OCI-M1 (cell line): ENCODE measurements around the gene MBD6.

ENCODE experiments used
- DNase-seq: peaks from one replicate; lab custom pipeline; 2025; lab: John Stamatoyannopoulos, UW

The MBD6 gene

DNA sequence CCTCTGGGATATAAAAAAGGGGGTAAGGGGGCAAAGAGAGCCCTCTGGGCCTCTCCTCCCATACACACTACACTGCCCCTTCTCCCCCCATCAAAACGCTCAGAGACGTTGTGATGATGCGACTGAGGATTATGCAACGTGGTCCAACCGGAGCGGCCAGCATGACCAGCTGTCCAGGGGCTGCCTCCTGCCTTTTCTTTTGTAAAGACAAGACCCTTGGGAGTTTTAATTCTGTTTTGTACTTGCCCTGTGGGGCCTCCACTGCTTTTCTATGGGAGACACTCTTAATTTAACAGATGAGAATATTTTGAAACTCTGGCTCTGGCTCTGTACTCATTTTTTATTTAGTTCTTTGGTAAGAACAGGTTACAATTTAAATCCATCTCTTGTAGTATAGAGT lies 7.2 kb downstream of the MBD6 start:
- no peak for DNase-seq

DNA sequence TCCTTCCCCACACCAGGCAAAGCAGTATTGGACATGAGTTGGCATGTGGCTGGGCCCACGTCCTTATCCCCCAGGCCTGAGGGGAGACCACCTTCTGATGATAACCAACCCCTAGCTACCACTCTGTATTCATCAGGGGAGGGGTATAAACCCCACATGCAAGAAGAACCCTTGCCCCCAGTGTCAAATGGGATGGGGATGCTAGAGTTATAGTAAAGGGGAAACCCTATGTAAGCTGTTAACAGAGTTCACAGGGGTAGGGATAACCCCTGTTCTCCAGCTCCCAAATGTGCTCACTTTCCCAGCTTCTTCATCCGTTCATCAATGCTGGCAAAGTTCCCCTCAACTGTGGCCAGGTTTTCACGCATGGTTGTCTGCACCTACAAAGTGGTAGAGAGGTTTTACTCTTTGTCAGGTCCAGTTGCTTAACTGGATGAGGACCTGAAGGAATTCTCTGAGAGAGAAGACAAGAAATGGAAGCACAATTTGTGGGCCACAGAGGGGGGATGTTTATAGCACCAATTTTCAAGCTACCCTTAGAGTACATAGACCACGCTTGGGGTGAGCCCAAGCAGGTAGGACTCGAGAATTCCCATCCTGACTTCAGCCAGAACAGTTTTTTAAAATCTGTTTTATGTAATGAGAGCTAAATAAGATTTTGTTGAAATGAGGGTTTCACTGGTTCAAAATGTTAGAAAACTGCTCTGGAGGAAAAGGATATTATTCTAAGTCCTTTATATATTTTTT lies 7.9 kb downstream of the MBD6 start:
- DNase-seq, result no peak

GRCh38 chr12:57531836-57532235 lies 9.2 kb downstream of the MBD6 start:
- no peak for DNase-seq

DNA sequence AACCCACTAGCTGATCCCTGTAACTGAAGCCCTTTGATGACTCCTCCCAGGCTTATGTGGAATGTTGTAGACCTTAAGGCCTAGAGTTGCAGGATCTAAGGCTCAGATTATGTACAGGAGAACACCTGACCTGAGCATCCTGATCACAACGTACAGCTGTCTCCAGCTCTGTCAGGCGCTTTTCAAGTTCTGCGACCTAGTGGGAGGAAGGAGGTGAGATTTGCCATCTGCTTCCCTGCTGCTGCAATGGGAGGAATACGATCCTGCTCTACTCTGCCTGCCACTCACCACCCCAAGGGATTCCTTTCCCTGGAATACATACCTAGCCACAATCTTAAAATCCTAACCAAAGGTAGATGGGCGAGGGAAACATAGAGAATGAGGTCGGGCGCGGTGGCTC lies 10.5 kb downstream of the MBD6 start:
- no peak for DNase-seq

GRCh38 chr12:57534250-57534649 lies 11.6 kb downstream of the MBD6 start:
- DNase-seq, result no peak

DNA sequence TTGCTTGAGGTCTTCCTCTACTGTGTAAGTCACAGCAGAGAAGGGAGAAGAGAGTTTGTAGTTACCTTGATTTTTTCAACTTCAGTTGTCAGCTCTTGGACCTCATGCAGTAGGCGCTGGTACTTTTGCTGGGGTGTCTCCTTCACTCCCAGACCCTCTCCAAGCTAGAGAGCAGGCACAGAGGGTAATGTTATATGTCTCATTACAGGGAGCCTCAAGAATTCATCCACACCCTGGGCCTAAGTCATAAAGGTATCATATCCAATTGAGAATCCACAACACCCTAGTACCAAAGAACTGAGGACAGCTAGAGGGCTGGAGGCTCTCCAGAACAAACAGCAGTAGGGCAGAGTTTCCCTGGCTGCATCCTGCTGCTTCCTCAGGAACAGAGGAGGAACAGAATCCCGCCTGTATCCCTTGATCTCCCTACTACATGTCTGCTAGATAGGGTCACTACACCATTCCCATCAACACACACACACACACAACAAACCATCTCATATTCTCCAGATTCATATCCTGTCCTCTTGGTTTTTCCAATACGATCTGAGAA lies 12.4 kb downstream of the MBD6 start:
- DNase-seq, result no peak

DNA sequence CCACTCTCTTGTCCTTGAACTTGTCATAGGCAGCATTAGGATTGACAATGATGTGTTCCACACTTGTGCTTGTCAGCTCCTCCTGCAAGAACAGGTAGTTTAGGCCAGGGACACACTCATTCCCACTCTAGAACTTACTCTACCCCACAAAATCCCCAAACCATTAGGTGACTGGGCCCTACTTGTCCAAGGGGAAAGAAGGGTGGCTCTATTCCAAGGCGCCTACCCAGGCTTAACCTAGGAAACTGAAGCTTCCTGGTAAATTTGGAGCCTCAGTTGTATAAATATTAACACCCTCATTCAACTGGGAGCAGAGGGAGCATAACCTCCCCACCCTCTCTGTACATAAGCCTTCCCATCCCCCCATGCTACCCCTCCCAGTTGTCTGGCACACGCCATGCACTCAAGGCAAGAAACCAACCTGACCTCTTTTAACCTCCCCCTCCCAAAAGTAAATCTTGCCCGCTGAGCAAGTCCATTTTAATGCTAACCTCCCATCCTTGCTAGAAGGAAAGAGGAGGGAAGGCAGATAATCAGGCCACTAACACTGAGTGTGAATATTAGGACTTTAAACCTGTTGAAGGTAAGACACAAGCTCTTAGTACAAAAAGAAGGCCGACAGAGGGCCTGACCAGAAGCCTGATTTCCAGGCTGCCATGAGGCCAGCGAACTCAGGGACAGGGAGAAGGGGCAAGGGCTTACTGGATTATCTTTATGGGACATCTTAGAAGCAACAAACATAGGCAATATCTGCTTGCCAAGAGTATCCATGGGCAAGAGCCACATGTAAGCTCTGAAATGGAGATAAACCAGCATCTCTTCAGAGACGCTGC lies 13.4 kb downstream of the MBD6 start:
- DNase-seq, result no peak

- no peak for DNase-seq
Measured at GRCh38 chr12:57536597-57536942, 13.9 kb downstream of the MBD6 start.

DNA sequence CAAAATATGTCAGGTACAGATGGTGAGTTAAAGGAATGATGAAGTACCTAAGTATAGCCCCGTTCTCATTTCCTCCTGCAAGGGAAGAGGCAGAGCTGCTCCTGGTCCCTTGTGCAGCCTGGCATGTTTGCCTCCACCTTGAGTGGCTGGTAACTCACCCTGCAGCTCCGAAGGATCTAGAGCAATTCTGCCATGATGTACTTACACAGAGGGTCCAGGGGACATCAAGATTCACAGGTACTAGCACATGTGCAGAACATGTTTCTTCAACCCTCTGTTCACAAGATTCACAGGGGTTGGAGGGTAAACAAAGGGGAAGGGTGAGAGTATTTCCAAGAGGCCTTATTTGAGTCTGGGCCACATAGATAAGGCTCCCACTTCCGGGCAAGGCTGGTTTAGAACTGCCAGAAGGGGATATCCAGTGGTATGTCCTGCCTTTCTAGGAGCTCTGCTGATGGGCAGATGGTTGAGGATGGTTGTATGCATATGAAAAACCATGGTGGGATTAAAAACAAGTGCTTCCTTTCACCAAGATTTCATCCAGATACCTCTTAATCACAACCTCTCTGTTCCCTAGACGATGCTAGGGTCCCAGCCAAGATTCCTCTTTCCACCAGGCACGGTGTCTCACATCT lies 16.6 kb downstream of the MBD6 start:
- DNase-seq, result peak; percentile 97

DNA sequence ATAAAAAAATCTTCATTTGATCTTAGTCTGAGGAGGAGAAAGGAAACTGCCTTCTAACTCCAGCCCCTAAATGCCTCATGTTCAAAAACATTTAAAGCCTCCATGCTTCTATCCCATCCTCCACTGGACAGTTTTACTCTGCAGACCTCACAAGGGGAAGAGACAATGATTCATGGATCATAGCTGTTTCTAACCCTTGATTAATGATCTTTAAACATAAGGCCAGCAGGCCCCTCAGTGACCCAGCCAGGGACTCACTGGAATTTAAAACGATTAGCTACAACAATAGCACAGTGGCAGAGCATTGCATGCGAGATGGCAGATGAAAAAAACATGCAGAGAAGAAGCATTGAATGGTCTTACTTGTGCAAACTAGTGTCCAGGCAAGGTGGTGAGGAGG lies 18.4 kb downstream of the MBD6 start:
- peak; percentile 24 for DNase-seq

DNA sequence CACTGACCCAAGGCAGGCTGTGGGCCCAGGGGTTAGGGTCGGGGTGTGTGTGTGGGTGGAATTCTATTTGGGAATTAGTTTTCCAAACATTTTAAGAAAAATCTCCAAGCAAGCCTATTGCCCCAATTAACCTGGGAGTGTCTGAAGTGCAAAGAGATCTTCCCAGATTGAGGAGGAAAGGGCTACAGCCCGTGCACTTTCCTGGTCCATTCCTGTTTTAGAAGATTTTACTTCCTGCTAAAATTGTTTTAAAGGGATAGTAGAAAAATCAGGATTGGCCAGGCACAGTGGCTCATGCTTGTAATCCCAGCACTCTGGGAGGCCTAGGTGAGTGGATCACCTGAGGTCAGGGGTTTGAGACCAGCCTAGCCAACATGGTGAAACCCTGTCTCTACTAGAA lies 19.1 kb downstream of the MBD6 start:
- DNase-seq, result no peak

DNA sequence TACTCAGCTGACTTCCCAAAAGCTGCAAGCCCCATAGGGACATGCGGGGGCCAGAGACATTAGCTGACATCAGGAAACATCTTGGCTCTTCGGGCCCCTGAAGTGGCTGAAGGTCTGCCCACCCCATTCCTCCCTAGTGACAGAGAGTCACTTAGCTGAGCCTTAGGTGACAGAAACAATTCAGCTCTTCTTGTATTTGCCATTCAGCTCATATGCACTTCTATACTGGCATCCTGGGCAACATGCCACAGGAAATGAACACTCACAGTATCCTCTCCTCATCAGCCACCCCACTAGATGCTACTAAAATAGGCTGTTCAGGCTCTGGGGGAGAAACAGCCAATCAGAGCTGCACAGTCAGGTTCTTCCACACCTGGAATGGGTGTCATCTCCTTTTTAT lies 21.0 kb downstream of the MBD6 start:
- DNase-seq, result no peak

GRCh38 chr12:57545809-57546437 lies 23.3 kb downstream of the MBD6 start:
- DNase-seq, result no peak

GRCh38 chr12:57546438-57547287 lies 24.0 kb downstream of the MBD6 start, which contains the start of gene DCTN2:
Gene DCTN2 (minus strand): TSS chr12:57547192. CDS start chr12:57547063, 129 bp downstream.
- peak; percentile 99 for DNase-seq

- no peak for DNase-seq
Measured at GRCh38 chr12:57547288-57548012, 24.8 kb downstream of the MBD6 start.

- no peak for DNase-seq
Measured at GRCh38 chr12:57548013-57548315, 25.3 kb downstream of the MBD6 start.

- DNase-seq, result peak; percentile 53
Measured at GRCh38 chr12:57548488-57548887, 25.9 kb downstream of the MBD6 start.

GRCh38 chr12:57549203-57549908 lies 26.7 kb downstream of the MBD6 start:
- DNase-seq, result no peak

DNA sequence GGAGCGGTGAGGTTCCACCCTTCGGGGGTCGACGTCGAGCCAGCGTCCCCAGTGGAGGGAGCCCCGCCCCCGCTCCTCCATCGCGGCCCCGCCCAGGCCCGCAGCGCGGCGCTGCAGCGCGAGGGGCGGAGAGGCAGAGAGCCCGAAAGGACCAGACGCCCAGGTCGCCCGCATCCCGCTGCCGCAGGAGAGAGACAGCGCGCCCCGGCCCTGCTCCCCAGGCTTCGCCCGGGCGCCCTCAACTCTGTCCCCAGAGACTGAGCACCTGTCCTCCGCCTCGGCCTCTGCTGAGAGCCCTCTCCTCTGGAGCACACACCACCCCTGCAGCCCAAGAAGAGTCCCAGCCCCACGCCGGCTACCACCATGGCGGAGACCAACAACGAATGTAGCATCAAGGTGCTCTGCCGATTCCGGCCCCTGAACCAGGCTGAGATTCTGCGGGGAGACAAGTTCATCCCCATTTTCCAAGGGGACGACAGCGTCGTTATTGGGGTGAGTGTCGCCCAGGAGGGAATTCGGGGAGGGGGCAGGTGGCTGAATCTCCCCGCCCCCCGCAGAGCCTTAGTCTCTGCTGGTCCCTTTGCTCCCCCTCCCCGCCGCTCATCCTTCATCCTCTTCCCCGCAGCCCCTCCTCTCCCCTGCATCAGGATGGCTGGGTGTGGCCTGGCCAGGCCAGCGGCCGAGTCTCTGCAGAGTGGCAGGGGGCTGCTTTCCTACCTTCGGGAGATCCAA lies 27.5 kb downstream of the MBD6 start, which contains the start of gene KIF5A:
Gene KIF5A, plus strand, starts transcription at position 136 of the 732 bp plus-strand sequence. Its CDS starts 228 bp downstream, at position 364.
- DNase-seq, result peak; percentile 62
